GM12878 (cell line): ENCODE data around the gene KRT82. TPM values are rescaled to one million over a fixed set of nuclear protein-coding genes. Genes with fewer than 3 reads are reported as not detected.

Experiments
- ATAC-seq: fragments of 200-7000 bp; cut with Tn5 transposase; 3 replicates; pipeline ENCODE4 v1.9.1; 2020; ENCODE audit warnings: mild to moderate bottlenecking, moderate library complexity
- BruUV-seq: library from RNA; stranded (reverse); fragments of 400-500 nt; replicated peaks from 2 replicates; lab custom pipeline; 2021; lab: Mats Ljungman, UMichigan
- CTCF ChIA-PET: fragments of 300-600 bp; sonication (Branson Sonifier 250); formaldehyde crosslinking; extraction: SDS; loops from one replicate; lab custom pipeline; 2021; ENCODE audit warnings: inconsistent platforms; lab: Yijun Ruan, JAX
- POLR2A ChIA-PET: fragments of 350-600 bp; formaldehyde crosslinking; extraction: SDS; loops from one replicate; lab custom pipeline; 2021; ENCODE audit warnings: inconsistent platforms; lab: Charles Lee
- RAD21 ChIA-PET: fragments of 300-600 bp; sonication (Branson Sonifier 250); formaldehyde crosslinking; loops from one replicate; lab custom pipeline; 2023; ENCODE audit warnings: antibody characterized with exemption; ENCODE audit not compliant: unreplicated experiment; lab: Charles Lee
- SMC1A ChIA-PET: fragments of 300-600 bp; sonication (Branson Sonifier 250); formaldehyde crosslinking; loops from one replicate; lab custom pipeline; 2023; ENCODE audit not compliant: unreplicated experiment, uncharacterized antibody; lab: Charles Lee
- DNase-seq: peaks from one replicate; pipeline ENCODE4 v3.0.0-alpha.2; 2011; ENCODE audit warnings: low read depth, low spot score
- FAIRE-seq: peaks from 3 replicates; lab custom pipeline; 2011; peaks lifted over from hg19 to GRCh38; lab: Jason Lieb, UNC
- H2AFZ ChIP-seq: 2 replicates; pipeline ENCODE4 v1.6.0; 2011; ENCODE audit warnings: low read depth, low read length, control low read depth; ENCODE audit not compliant: control insufficient read depth
- H3K27ac ChIP-seq: 2 replicates; pipeline ENCODE4 v1.5.1; 2011; ENCODE audit warnings: control low read depth; ENCODE audit not compliant: control insufficient read depth, insufficient read depth
- H3K27me3 ChIP-seq, 2 experiments: replicated peaks in 1 of 2; 2 replicates each; pipeline versions ENCODE4 v1.6.0 to v1.6.1; 2011; ENCODE audit warnings: low read length in 1 of 2; ENCODE audit not compliant: control insufficient read depth in 2 of 2, insufficient read depth in 2 of 2
- H3K36me3 ChIP-seq, 2 experiments: 2 replicates each; pipeline ENCODE4 v1.5.1; 2011; ENCODE audit warnings: low read length in 1 of 2; ENCODE audit not compliant: control insufficient read depth in 2 of 2, insufficient read depth in 2 of 2
- H3K4me1 ChIP-seq: 2 replicates; pipeline ENCODE4 v1.6.1; 2011; ENCODE audit warnings: mild to moderate bottlenecking, low read length, moderate library complexity, mixed read lengths; ENCODE audit not compliant: control insufficient read depth, insufficient read depth
- H3K4me2 ChIP-seq: 2 replicates; pipeline ENCODE4 v1.6.0; 2011; ENCODE audit warnings: control low read depth; ENCODE audit not compliant: control insufficient read depth, insufficient read depth
- H3K4me3 ChIP-seq: fragments of 200-600 bp; sonication (generic); 2 replicates; pipeline ENCODE4 v1.5.1; 2016
- H3K79me2 ChIP-seq: 2 replicates; pipeline ENCODE4 v1.6.0; 2011; ENCODE audit warnings: low read length; ENCODE audit not compliant: control insufficient read depth, insufficient read depth
- H3K9ac ChIP-seq: 2 replicates; pipeline ENCODE4 v1.8.0; 2011; ENCODE audit warnings: low read length, control low read depth, mixed read lengths; ENCODE audit not compliant: control insufficient read depth, insufficient read depth
- H3K9me3 ChIP-seq: replicated peaks from 3 replicates; pipeline ENCODE4 v1.5.1; 2011; ENCODE audit warnings: mild to moderate bottlenecking, low read length; ENCODE audit not compliant: control insufficient read depth, insufficient read depth
- H4K20me1 ChIP-seq: 2 replicates; pipeline ENCODE4 v1.6.0; 2011; ENCODE audit not compliant: control insufficient read depth, insufficient read depth
- CBX3 ChIP-seq: fragments of 200-600 bp; sonication (generic); IDR thresholded peaks from 2 replicates; pipeline ENCODE4 v1.6.1; 2016; ENCODE audit warnings: low read depth, borderline replicate concordance
- EED ChIP-seq: sonication (generic); IDR thresholded peaks from 2 replicates; pipeline ENCODE4 v1.6.1; 2016; ENCODE audit warnings: antibody characterized with exemption, low read depth
- ESRRA ChIP-seq: IDR thresholded peaks from 2 replicates; pipeline ENCODE4 v1.6.1; 2012; ENCODE audit warnings: mild to moderate bottlenecking, low read length, improper control_type of control experiment
- EZH2 ChIP-seq: IDR thresholded peaks from 2 replicates; pipeline ENCODE4 v1.6.1; 2012; ENCODE audit warnings: low read depth, mild to moderate bottlenecking, control low read depth, inconsistent platforms, low read length, borderline replicate concordance; ENCODE audit not compliant: control insufficient read depth
- NFXL1 ChIP-seq: fragments of 450-650 bp; IDR thresholded peaks from 2 replicates; pipeline ENCODE4 v1.6.1; 2017; ENCODE audit warnings: antibody characterized with exemption, mild to moderate bottlenecking, borderline replicate concordance
- NRF1 ChIP-seq: conservative IDR thresholded peaks from 2 replicates; pipeline ENCODE4 v1.6.1; 2011; ENCODE audit warnings: mild to moderate bottlenecking, low read depth, low read length, improper control_type of control experiment
- SMAD5 ChIP-seq: IDR thresholded peaks from 2 replicates; pipeline ENCODE4 v1.6.1; 2016; ENCODE audit warnings: antibody characterized with exemption, low read depth
- SMC3 ChIP-seq: IDR thresholded peaks from 2 replicates; pipeline ENCODE4 v1.6.1; 2011; ENCODE audit warnings: low read length, improper control_type of control experiment, borderline replicate concordance
- TARDBP ChIP-seq: IDR thresholded peaks from 2 replicates; pipeline ENCODE4 v1.6.1; 2016; ENCODE audit warnings: borderline replicate concordance
- ZNF384 ChIP-seq: IDR thresholded peaks from 2 replicates; pipeline ENCODE4 v1.6.1; 2012; ENCODE audit warnings: low read depth, mild to moderate bottlenecking, low read length, improper control_type of control experiment, borderline replicate concordance
- WGBS: methylation state at CpG from one replicate; pipeline ENCODE4 v1.1.6; 2016; ENCODE audit warnings: low lambda C conversion rate; ENCODE audit not compliant: insufficient replicate concordance, insufficient coverage; ENCODE audit errors: missing lambda C conversion rate; 5-methylcytosine and 5-hydroxymethylcytosine counted together
- in situ Hi-C: fragments of 300-500 bp; cut with MboI; formaldehyde crosslinking; loops from 9 replicates; pipeline ENCODE4 v1.14.3; 2018; ENCODE audit warnings: mixed read lengths
- intact Hi-C: fragments of 100-400 bp; cut with micrococcal nuclease; formaldehyde crosslinking; loops from one replicate; pipeline ENCODE4 v1.14.2; 2022; ENCODE audit not compliant: unreplicated experiment
- polyA plus RNA-seq, 11 experiments: library from polyadenylated mRNA; depleted of rRNA in 4 of 11; unstranded in 6 of 11; stranded (reverse) in 5 of 11; fragments of >200 nt; fragmentation: Nextera tagmentation in 4 of 11; fragmentation: Illumina TruSeq in 1 of 11; extraction: Ambion mirVana in 4 of 11; extraction: Trizol in 1 of 11; gene quantifications; 1 replicate in 1 of 11; 2 replicates in 10 of 11; pipeline versions ENCODE4 v1.2.1 to v1.2.3, GENCODE V29; 2011 to 2016; ENCODE audit warnings: inconsistent platforms in 2 of 11, missing spikeins in 2 of 11, low read depth in 1 of 11
- total RNA-seq, 4 experiments: library from RNA; depleted of rRNA in 3 of 4; stranded (reverse); fragments of >200 nt in 3 of 4; fragmentation: Illumina TruSeq in 1 of 4; extraction: Trizol in 1 of 4; gene quantifications; 2 replicates each; pipeline versions ENCODE4 v1.2.1 to v1.2.3, GENCODE V29; 2013 to 2021
- TF ChIP-seq, protein P1 (sequence below), 3 experiments: IDR thresholded peaks in 2 of 3; conservative IDR thresholded peaks in 1 of 3; 2 replicates each; pipeline ENCODE4 v1.5.1; 2011; ENCODE audit warnings: low read depth in 3 of 3, low read length in 3 of 3, mild to moderate bottlenecking in 3 of 3, control low read depth in 2 of 3, moderate library complexity in 2 of 3, inconsistent platforms in 1 of 3, mixed read lengths in 1 of 3; ENCODE audit not compliant: control insufficient read depth in 2 of 3, insufficient read depth in 1 of 3; ENCODE audit errors: extremely low read depth in 1 of 3
- TF ChIP-seq, protein P2 (sequence below): IDR thresholded peaks from 2 replicates; pipeline ENCODE4 v1.6.1; 2012; ENCODE audit warnings: low read depth, low read length, improper control_type of control experiment
- TF ChIP-seq, protein P3 (sequence below): fragments of 450-650 bp; IDR thresholded peaks from 2 replicates; pipeline ENCODE4 v1.6.1; 2018; ENCODE audit warnings: borderline replicate concordance, mild to moderate bottlenecking; ENCODE audit not compliant: partially characterized antibody

The KRT82 gene
- total and polyA plus RNA-seq, 10 of the 15 experiments (the other 5 are each of a cell fraction or from before 2014, with no cell fraction given), result not detected

DNA sequence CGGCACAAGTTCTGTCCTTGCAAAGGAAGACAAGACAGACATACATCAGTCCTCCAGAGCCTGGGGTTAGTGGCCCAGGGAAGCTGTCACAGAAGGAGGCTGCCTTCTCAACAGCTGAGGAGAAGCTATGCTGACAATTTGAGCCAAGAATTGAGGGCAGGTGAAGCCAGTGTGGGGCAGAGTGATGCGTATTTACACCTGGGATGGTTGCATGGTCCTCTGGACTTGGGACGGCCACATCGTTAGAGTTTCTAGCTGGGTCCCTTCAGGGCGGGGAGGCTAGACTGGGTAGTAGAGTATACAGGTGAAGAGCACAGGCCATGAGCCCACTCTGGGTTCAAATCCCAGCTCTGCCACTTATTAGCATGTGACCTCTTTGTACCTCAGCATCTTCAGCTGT is 55.3 kb downstream of the KRT82 start:
- no peak overlapping the region for H3K9ac ChIP-seq
- ChIA-PET CTCF (interaction anchor here (1.1 kb wide), 1 partner anchor 14 kb away, joined by 3 read pairs; no protein-coding TSS in a partner anchor), POLR2A (no interaction called here), RAD21 (no interaction called here), SMC1A (no interaction called here)
- no peak overlapping the region for H3K4me2 ChIP-seq
- H3K79me2 ChIP-seq, result no peaks in the 10 kb centered on the region
- no peak overlapping the region for H3K4me3 ChIP-seq
- H4K20me1 ChIP-seq, result no peaks in the 10 kb centered on the region
- no peaks in the 10 kb centered on the region for H3K36me3 ChIP-seq
- FAIRE-seq, result no peak
- no peaks in the 10 kb centered on the region for H3K4me1 ChIP-seq
- H3K9me3 ChIP-seq, result no peaks in the 10 kb centered on the region
- BruUV-seq, result no TSS peak
- 58% methylated on average over 5 of the region's 5 CpGs for whole genome bisulfite sequencing
- no peak for TF ChIP-seq ESRRA
- no peak for TF ChIP-seq EED
- TF ChIP-seq TARDBP, result no peak
- TF ChIP-seq, protein P1, sequence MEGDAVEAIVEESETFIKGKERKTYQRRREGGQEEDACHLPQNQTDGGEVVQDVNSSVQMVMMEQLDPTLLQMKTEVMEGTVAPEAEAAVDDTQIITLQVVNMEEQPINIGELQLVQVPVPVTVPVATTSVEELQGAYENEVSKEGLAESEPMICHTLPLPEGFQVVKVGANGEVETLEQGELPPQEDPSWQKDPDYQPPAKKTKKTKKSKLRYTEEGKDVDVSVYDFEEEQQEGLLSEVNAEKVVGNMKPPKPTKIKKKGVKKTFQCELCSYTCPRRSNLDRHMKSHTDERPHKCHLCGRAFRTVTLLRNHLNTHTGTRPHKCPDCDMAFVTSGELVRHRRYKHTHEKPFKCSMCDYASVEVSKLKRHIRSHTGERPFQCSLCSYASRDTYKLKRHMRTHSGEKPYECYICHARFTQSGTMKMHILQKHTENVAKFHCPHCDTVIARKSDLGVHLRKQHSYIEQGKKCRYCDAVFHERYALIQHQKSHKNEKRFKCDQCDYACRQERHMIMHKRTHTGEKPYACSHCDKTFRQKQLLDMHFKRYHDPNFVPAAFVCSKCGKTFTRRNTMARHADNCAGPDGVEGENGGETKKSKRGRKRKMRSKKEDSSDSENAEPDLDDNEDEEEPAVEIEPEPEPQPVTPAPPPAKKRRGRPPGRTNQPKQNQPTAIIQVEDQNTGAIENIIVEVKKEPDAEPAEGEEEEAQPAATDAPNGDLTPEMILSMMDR (IDR thresholded peaks at IDR 0.05 in 2 of 3, conservative IDR thresholded peaks at IDR 0.05 in 1 of 3; ENCODE audit: control insufficient read depth in 2 of 3, extremely low read depth in 1 of 3, insufficient read depth in 1 of 3, low read depth in 3 of 3, low read length in 3 of 3), result no peak
- TF ChIP-seq ZNF384, result no peak
- no peak for DNase-seq
- no peak for ATAC-seq
- H2AFZ ChIP-seq, result no peak overlapping the region
- peaks cover 0 to 3% of the 10 kb centered on the region in 2 experiments; a peak in 1 of 4 replicates for H3K27me3 ChIP-seq
- intact Hi-C loops, result no loop called here
- H3K27ac ChIP-seq, result no peak overlapping the region
- in situ Hi-C loops, result no loop called here

DNA sequence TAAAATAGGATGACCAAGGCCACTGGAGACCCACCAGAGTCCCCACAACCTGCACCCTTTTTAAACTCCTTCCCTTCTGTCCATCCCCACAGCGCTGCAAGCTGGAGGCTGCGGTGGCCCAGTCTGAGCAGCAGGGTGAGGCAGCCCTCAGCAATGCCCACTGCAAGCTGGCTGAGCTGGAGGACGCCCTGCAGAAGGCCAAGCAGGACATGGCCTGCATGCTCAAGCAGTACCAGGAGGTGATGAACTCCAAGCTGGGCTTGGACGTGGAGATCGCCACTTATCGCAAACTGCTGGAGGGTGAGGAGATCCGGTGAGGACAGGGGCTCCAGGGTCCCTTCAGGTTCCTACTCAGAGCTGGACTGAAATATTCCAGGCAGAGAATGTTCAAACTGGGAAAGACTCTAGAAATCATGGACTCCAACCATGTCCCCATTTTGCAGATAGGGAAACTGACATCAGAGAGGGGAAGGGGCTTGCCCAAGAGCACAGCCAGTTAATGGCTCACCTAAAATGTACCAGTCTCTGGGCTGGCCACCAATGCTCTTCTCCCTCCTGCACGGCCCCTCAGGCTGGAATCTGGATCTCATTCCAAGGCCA is 56.0 kb downstream of the KRT82 start:
- peaks cover 0 to 3% of the 10 kb centered on the region in 2 experiments; a peak in 1 of 4 replicates for H3K27me3 ChIP-seq
- POLR2A ChIA-PET, result no interaction called here
- in situ Hi-C loops (no loop called here), intact Hi-C loops (no loop called here)
- no peaks in the 10 kb centered on the region for H3K79me2 ChIP-seq
- no peaks in the 10 kb centered on the region for H3K36me3 ChIP-seq
- H3K4me2 ChIP-seq, result no peak overlapping the region
- H3K4me3 ChIP-seq, result no peak overlapping the region
- BruUV-seq, result no TSS peak
- SMC1A ChIA-PET, result no interaction called here
- H2AFZ ChIP-seq, result no peak overlapping the region
- 54% methylated on average over 8 of the region's 8 CpGs for WGBS
- H3K9ac ChIP-seq, result no peak overlapping the region
- DNase-seq, result no peak
- H4K20me1 ChIP-seq, result no peaks in the 10 kb centered on the region
- no peak for ATAC-seq
- no peaks in the 10 kb centered on the region for H3K4me1 ChIP-seq
- no peak overlapping the region for H3K27ac ChIP-seq
- FAIRE-seq, result no peak
- CTCF ChIA-PET, result interaction anchor here (1.0 kb wide), 1 partner anchor 22 kb away, joined by 3 read pairs; no protein-coding TSS in a partner anchor
- no peaks in the 10 kb centered on the region for H3K9me3 ChIP-seq
- RAD21 ChIA-PET, result no interaction called here
- TF ChIP-seq NRF1 (no peak), SMAD5 (no peak), SMC3 (no peak), CBX3 (no peak), NFXL1 (no peak), EZH2 (no peak)
- TF ChIP-seq, protein P2, sequence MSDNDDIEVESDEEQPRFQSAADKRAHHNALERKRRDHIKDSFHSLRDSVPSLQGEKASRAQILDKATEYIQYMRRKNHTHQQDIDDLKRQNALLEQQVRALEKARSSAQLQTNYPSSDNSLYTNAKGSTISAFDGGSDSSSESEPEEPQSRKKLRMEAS, result no peak
- TF ChIP-seq, protein P3, sequence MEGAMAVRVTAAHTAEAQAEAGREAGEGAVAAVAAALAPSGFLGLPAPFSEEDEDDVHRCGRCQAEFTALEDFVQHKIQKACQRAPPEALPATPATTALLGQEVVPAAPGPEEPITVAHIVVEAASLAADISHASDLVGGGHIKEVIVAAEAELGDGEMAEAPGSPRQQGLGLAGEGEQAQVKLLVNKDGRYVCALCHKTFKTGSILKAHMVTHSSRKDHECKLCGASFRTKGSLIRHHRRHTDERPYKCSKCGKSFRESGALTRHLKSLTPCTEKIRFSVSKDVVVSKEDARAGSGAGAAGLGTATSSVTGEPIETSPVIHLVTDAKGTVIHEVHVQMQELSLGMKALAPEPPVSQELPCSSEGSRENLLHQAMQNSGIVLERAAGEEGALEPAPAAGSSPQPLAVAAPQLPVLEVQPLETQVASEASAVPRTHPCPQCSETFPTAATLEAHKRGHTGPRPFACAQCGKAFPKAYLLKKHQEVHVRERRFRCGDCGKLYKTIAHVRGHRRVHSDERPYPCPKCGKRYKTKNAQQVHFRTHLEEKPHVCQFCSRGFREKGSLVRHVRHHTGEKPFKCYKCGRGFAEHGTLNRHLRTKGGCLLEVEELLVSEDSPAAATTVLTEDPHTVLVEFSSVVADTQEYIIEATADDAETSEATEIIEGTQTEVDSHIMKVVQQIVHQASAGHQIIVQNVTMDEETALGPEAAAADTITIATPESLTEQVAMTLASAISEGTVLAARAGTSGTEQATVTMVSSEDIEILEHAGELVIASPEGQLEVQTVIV, result no peak
